Measurements from ENCODE around the gene SERPINB3.

DNA sequence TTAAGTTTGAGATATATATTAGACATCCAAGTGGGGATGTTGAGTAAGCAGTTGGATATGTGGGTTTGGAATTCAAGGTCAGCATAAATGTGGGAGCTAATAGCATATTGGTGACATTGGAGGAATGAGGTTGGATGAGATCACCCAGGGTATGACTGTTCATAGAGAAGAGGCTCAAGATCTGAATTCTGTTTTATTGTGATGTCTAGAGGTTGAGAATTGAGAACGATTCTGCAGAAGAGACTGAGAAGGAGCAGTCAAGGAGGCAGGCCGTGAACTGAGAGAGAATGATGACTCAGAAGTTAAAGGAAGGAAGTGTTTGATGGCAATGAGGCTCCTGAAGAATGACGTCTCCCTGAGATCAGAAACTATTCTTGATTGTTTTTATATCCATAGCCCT lies 47.0 kb upstream of the SERPINB3 start:
- TF ChIP-seq, protein P1, sequence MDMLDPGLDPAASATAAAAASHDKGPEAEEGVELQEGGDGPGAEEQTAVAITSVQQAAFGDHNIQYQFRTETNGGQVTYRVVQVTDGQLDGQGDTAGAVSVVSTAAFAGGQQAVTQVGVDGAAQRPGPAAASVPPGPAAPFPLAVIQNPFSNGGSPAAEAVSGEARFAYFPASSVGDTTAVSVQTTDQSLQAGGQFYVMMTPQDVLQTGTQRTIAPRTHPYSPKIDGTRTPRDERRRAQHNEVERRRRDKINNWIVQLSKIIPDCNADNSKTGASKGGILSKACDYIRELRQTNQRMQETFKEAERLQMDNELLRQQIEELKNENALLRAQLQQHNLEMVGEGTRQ (IDR thresholded peaks at IDR 0.05; ENCODE audit: low read length), result no peak
- no peak for TF ChIP-seq EZH2 (IDR thresholded peaks at IDR 0.05; ENCODE audit: low read depth, low read length, severe bottlenecking)
